SK-N-MC (cell line): Measurements from ENCODE around the gene SLC4A4.

ENCODE experiments used
- EZH2 ChIP-seq: fragments of 200-600 bp; sonication (generic); IDR thresholded peaks from one replicate; pipeline ENCODE4 v1.6.1; 2017; ENCODE audit warnings: antibody characterized with exemption
- FOXP2 ChIP-seq: optimal IDR thresholded peaks from 2 replicates; pipeline ENCODE3; 2011; ENCODE audit warnings: mild to moderate bottlenecking, moderate library complexity; ENCODE audit not compliant: insufficient read depth; ENCODE audit errors: extremely low read length, control extremely low read depth
- POLR2AphosphoS5 ChIP-seq: IDR thresholded peaks from 2 replicates; pipeline ENCODE4 v1.6.1; 2012; ENCODE audit warnings: mild to moderate bottlenecking, low read depth, low read length, borderline replicate concordance

DNA sequence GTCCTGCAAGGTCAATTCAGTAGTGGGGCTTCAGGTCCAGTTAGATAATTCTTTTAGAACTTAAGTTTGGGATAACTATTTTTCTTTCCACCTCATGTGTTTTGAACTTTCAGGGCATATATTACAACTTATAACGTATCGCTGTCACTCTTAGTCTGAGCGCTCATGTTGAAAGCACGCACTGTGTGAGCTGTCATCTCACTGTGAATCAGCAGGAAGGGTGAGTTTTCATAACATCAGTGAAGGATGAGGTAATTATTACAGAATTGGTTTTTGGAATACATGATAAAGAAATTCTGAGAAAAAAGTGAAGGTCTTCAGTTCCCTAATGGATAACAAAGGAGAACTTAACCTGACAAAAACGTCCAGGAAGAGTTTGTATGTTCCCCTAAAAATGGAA, 45.1 kb upstream of the SLC4A4 start:
- TF ChIP-seq FOXP2, result no peak
- no peak for TF ChIP-seq EZH2
- no peak for TF ChIP-seq POLR2AphosphoS5
